Cardiac muscle cell (in vitro differentiated cells and primary cell): ENCODE measurements around the gene ADAT3. TPM values are rescaled to one million over a fixed set of nuclear protein-coding genes. Genes with fewer than 3 reads are reported as not detected.

ENCODE experiments used
- DNase-seq, 2 donors: peaks; one replicate each; pipeline versions ENCODE4 v3.0.0 to v3.0.0-alpha.2; 2010 to 2017; ENCODE audit warnings: low read depth in 1 of 2, low spot score in 1 of 2
- H3K27ac ChIP-seq: fragments of 200-600 bp; sonication (generic); 2 replicates; pipeline ENCODE4 v1.5.1; 2016
- H3K27me3 ChIP-seq: fragments of 200-600 bp; sonication (generic); 2 replicates; pipeline ENCODE4 v1.6.0; 2016; ENCODE audit warnings: control low read depth
- H3K36me3 ChIP-seq: fragments of 200-600 bp; sonication (generic); 2 replicates; pipeline ENCODE4 v1.5.1; 2016; ENCODE audit warnings: control low read depth
- H3K4me1 ChIP-seq: fragments of 200-600 bp; sonication (generic); 2 replicates; pipeline ENCODE4 v1.8.1; 2017; ENCODE audit warnings: low read depth, mild to moderate bottlenecking, mixed run types
- H3K4me3 ChIP-seq: fragments of 200-600 bp; sonication (generic); 2 replicates; pipeline ENCODE4 v1.5.1; 2016; ENCODE audit warnings: mild to moderate bottlenecking
- H3K9me3 ChIP-seq: fragments of 200-600 bp; sonication (generic); 2 replicates; pipeline ENCODE4 v1.5.1; 2017; ENCODE audit warnings: low read depth, mild to moderate bottlenecking, control low read depth
- polyA plus RNA-seq: library from polyadenylated mRNA; unstranded; fragments of >200 nt; fragmentation: Nextera tagmentation; extraction: Ambion mirVana; gene quantifications from 2 replicates; pipeline ENCODE4 v1.2.1, GENCODE V29; 2016
- total RNA-seq: library from RNA; depleted of rRNA; stranded (reverse); fragments of >200 nt; gene quantifications from 2 replicates; pipeline ENCODE4 v1.2.3, GENCODE V29; 2016
- TF ChIP-seq, protein P1 (sequence below): IDR thresholded peaks from 2 replicates; pipeline ENCODE4 v1.5.1; 2012; ENCODE audit warnings: low read depth, mild to moderate bottlenecking, low read length

Gene ADAT3
- total and polyA plus RNA-seq, 2 experiments from 2014 or later, result 11.2 to 14.3 TPM

GRCh38 chr19:1924320-1924961, 19.2 kb downstream of the ADAT3 start:
- Histone ChIP-seq H3K9me3 (no peaks in the 10 kb centered on the region), H3K4me3 (no peak overlapping the region), H3K27me3 (no peaks in the 10 kb centered on the region), H3K27ac (no peak overlapping the region), H3K4me1 (no peaks in the 10 kb centered on the region), H3K36me3 (peaks cover 5% of the 10 kb centered on the region)
- TF ChIP-seq, protein P1, sequence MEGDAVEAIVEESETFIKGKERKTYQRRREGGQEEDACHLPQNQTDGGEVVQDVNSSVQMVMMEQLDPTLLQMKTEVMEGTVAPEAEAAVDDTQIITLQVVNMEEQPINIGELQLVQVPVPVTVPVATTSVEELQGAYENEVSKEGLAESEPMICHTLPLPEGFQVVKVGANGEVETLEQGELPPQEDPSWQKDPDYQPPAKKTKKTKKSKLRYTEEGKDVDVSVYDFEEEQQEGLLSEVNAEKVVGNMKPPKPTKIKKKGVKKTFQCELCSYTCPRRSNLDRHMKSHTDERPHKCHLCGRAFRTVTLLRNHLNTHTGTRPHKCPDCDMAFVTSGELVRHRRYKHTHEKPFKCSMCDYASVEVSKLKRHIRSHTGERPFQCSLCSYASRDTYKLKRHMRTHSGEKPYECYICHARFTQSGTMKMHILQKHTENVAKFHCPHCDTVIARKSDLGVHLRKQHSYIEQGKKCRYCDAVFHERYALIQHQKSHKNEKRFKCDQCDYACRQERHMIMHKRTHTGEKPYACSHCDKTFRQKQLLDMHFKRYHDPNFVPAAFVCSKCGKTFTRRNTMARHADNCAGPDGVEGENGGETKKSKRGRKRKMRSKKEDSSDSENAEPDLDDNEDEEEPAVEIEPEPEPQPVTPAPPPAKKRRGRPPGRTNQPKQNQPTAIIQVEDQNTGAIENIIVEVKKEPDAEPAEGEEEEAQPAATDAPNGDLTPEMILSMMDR, result no peak
- no peak for DNase-seq

GRCh38 chr19:1925544-1925943, 20.3 kb downstream of the ADAT3 start:
- Histone ChIP-seq H3K4me1 (peaks cover 3% of the 10 kb centered on the region), H3K9me3 (no peaks in the 10 kb centered on the region), H3K4me3 (no peak overlapping the region), H3K27me3 (no peaks in the 10 kb centered on the region), H3K27ac (no peak overlapping the region), H3K36me3 (peaks cover 5% of the 10 kb centered on the region)
- TF ChIP-seq, protein P1, result no peak
- DNase-seq, result no peak

DNA sequence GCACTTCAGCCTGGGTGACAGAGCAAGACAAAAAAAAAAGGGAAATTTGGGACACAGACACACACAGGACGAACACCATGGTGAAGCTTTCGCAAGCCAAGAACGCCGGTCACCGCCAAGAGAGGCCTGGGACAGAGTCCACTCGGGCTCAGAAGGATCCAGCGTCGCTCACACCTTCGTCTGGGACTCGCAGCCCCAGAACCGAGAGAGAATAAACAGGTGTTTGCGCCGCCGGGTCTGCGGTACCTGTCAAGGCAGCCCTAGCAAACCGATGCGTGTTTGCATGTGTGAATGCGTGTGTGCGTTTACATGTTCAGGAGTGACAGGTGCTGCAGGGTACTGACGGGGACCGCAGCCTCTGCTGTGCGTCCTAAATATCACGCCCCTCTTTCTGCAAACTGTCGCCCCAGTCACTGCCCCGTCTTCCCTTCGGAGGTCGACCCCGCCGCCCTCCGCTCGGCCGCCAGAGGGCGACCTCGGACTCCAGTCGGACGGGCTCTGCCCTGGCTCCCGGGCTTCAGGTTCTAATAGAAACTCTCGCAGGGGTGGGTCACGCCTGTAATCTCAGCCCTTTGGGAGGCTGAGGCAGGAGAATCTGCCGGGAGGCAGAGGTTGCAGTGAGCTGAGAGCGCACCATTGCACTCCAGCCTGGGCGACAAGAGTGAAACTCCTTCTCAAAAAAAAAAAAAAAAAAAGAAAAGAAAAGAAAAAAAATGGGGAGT, 24.0 kb downstream of the ADAT3 start:
- DNase-seq, result peak; percentile 75 to 88

GRCh38 chr19:1931445-1931844, 26.2 kb downstream of the ADAT3 start:
- Histone ChIP-seq H3K9me3 (no peaks in the 10 kb centered on the region), H3K27me3 (no peaks in the 10 kb centered on the region), H3K4me3 (no peak overlapping the region), H3K27ac (no peak overlapping the region), H3K36me3 (no peaks in the 10 kb centered on the region), H3K4me1 (peaks cover 3% of the 10 kb centered on the region)
- DNase-seq, result no peak
- TF ChIP-seq, protein P1, result no peak

More for the DNA sequence above, 24.0 kb downstream of the ADAT3 start:
- Histone ChIP-seq H3K4me3 (peak overlapping the region; percentile 21), H3K27ac (no peak overlapping the region), H3K9me3 (no peaks in the 10 kb centered on the region), H3K4me1 (peaks cover 3% of the 10 kb centered on the region), H3K27me3 (no peaks in the 10 kb centered on the region), H3K36me3 (no peaks in the 10 kb centered on the region)
- TF ChIP-seq, protein P1, result peak; percentile 74

DNA sequence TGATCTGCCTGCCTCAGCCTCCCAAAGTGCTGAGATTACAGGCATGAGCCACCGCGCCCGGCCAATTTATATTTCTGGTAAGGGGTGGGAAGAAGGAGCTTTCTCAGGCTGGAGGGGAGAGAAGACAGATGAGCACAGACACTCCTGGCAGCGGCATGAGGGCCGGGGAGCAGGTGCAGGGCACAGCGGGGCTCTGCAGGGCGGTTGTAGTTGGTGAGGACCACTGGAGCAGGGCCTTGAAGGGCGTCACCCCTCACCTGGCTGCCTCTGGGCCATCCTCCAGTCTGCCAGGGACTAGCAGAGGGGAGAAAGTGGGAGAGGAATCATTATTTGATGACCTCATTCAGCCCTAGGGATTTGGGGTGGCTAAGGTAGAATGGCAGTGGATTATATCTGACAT, 27.2 kb downstream of the ADAT3 start:
- peaks cover 3% of the 10 kb centered on the region for H3K4me1 ChIP-seq
- no peaks in the 10 kb centered on the region for H3K9me3 ChIP-seq
- TF ChIP-seq, protein P1, result no peak
- no peak overlapping the region for H3K27ac ChIP-seq
- no peaks in the 10 kb centered on the region for H3K36me3 ChIP-seq
- DNase-seq, result no peak
- H3K4me3 ChIP-seq, result no peak overlapping the region
- no peaks in the 10 kb centered on the region for H3K27me3 ChIP-seq
